ENCODE results near the gene AACS. TPM values are rescaled to one million over a fixed set of nuclear protein-coding genes. Genes with fewer than 3 reads are reported as not detected.

Gene AACS
- total RNA-seq, 4 donors from 2014 or later, result 17.9 to 29.7 (median 23.6) TPM

- peak overlapping the region in 1 of 4 donors; percentile 76 for H3K27ac ChIP-seq
- no peaks in the 10 kb centered on the region for H3K9me3 ChIP-seq
- TF ChIP-seq POLR2A (IDR thresholded peaks at IDR 0.05), result no peak
- no peak for TF ChIP-seq CTCF (IDR thresholded peaks at IDR 0.05)
- no peak for TF ChIP-seq EP300 (IDR thresholded peaks at IDR 0.05)
- 66 to 74% methylated on average over 16 of the region's 16 CpGs for WGBS, 2 donors
- H3K36me3 ChIP-seq, result no peaks in the 10 kb centered on the region
- peaks cover 3 to 46% of the 10 kb centered on the region in 2 donors for H3K27me3 ChIP-seq
- H3K4me3 ChIP-seq, result no peak overlapping the region
- no peak for DNase-seq (ENCODE audit: low spot score in 2 of 2)
- H3K4me1 ChIP-seq, result peaks cover 0 to 44% (median 7%) of the 10 kb centered on the region in 4 donors
Measured at GRCh38 chr12:125184213-125184967, 119.2 kb downstream of the AACS start.

GRCh38 chr12:125185311-125185739 is 120.1 kb downstream of the AACS start:
- Histone ChIP-seq H3K4me1 (peaks cover 0 to 48% (median 7%) of the 10 kb centered on the region in 4 donors), H3K36me3 (no peaks in the 10 kb centered on the region), H3K27ac (peak overlapping the region in 2 of 4 donors; percentile 62 to 76), H3K27me3 (peaks cover 3 to 54% of the 10 kb centered on the region in 2 donors), H3K4me3 (no peak overlapping the region), H3K9me3 (no peaks in the 10 kb centered on the region)
- WGBS, 2 donors, result 41 to 46% methylated on average over 13 to 18 of the region's 21 CpGs
- no peak for DNase-seq (ENCODE audit: low spot score in 2 of 2)
- no peak for TF ChIP-seq POLR2A (IDR thresholded peaks at IDR 0.05)
- no peak for TF ChIP-seq EP300 (IDR thresholded peaks at IDR 0.05)

- Histone ChIP-seq H3K27ac (peak within 1 kb of the TSS; percentile 22 to 88 (median 63)), H3K9me3 (no peaks in the 10 kb centered on the region), H3K36me3 (no peaks in the 10 kb centered on the region), H3K4me3 (peak within 1 kb of the TSS; percentile 35 to 63 (median 42)), H3K27me3 (peaks cover 3 to 54% of the 10 kb centered on the region in 2 donors), H3K4me1 (peaks cover 0 to 48% (median 7%) of the 10 kb centered on the region in 4 donors)
- TF ChIP-seq POLR2A (IDR thresholded peaks at IDR 0.05) (peak in 1 of 2 donors; percentile 65), EP300 (IDR thresholded peaks at IDR 0.05) (peak in 1 of 2 donors; percentile 23), CTCF (IDR thresholded peaks at IDR 0.05) (peak; percentile 33 to 75 (median 67))
- WGBS, 2 donors, result 4% methylated on average over 39 to 60 of the region's 71 CpGs
- no peak for DNase-seq (ENCODE audit: low spot score in 2 of 2)
Measured at GRCh38 chr12:125185740-125186470, 120.7 kb downstream of the AACS start, which contains the start of gene TMEM132B. Gene TMEM132B, plus strand, starts transcription at chr12:125186386.

GRCh38 chr12:125186471-125187147 is 121.4 kb downstream of the AACS start:
- WGBS, 2 donors, result 1% methylated on average over 17 to 34 of the region's 90 CpGs
- H3K4me1 ChIP-seq, result peaks cover 0 to 48% (median 7%) of the 10 kb centered on the region in 4 donors
- H3K27ac ChIP-seq, result peak overlapping the region in 3 of 4 donors; percentile 22 to 88 (median 64)
- no peaks in the 10 kb centered on the region for H3K36me3 ChIP-seq
- no peak for TF ChIP-seq CTCF (IDR thresholded peaks at IDR 0.05)
- no peak for TF ChIP-seq POLR2A (IDR thresholded peaks at IDR 0.05)
- no peak for TF ChIP-seq EP300 (IDR thresholded peaks at IDR 0.05)
- peak overlapping the region; percentile 35 to 63 (median 42) for H3K4me3 ChIP-seq
- DNase-seq (ENCODE audit: low spot score in 2 of 2), result no peak
- H3K27me3 ChIP-seq, result peaks cover 3 to 54% of the 10 kb centered on the region in 2 donors
- no peaks in the 10 kb centered on the region for H3K9me3 ChIP-seq

GRCh38 chr12:125187148-125187745 is 122.0 kb downstream of the AACS start:
- no peak for DNase-seq (ENCODE audit: low spot score in 2 of 2)
- H3K9me3 ChIP-seq, result no peaks in the 10 kb centered on the region
- H3K27me3 ChIP-seq, result peaks cover 3 to 54% of the 10 kb centered on the region in 2 donors
- H3K4me1 ChIP-seq, result peaks cover 0 to 48% (median 7%) of the 10 kb centered on the region in 4 donors
- TF ChIP-seq EP300 (IDR thresholded peaks at IDR 0.05) (peak in 1 of 2 donors; percentile 11), CTCF (IDR thresholded peaks at IDR 0.05) (no peak), POLR2A (IDR thresholded peaks at IDR 0.05) (no peak)
- H3K4me3 ChIP-seq, result peak overlapping the region; percentile 35 to 63 (median 42)
- no peaks in the 10 kb centered on the region for H3K36me3 ChIP-seq
- 1 to 2% methylated on average over 25 to 38 of the region's 41 CpGs for WGBS, 2 donors
- peak overlapping the region in 3 of 4 donors; percentile 22 to 88 (median 64) for H3K27ac ChIP-seq

All from tibial nerve (tissue), 4 donors.